Type B pancreatic cell (in vitro differentiated cells): ENCODE measurements around the gene TRIP4. TPM values are rescaled to one million over a fixed set of nuclear protein-coding genes. Genes with fewer than 3 reads are reported as not detected.
A peak's percentile ranks its signal among the peaks of the same experiment; 100 is the strongest.

ENCODE experiments used
- DNase-seq: peaks from one replicate; pipeline ENCODE4 v3.0.0; 2021; ENCODE audit warnings: mixed read lengths; ENCODE audit not compliant: unreplicated experiment; ENCODE audit errors: extremely low spot score
- H3K27ac Mint-ChIP-seq: 2 replicates; pipeline ENCODE4 v1.8.0; 2021; ENCODE audit warnings: mild to moderate bottlenecking, mixed read lengths
- H3K27me3 Mint-ChIP-seq: 2 replicates; pipeline ENCODE4 v1.8.0; 2021; ENCODE audit warnings: mixed read lengths
- H3K36me3 Mint-ChIP-seq: 2 replicates; pipeline ENCODE4 v1.8.0; 2021; ENCODE audit warnings: mixed read lengths
- H3K4me1 Mint-ChIP-seq: one replicate; pipeline ENCODE4 v1.8.0; 2021; ENCODE audit warnings: mixed read lengths; ENCODE audit not compliant: unreplicated experiment
- H3K4me3 Mint-ChIP-seq: 2 replicates; pipeline ENCODE4 v1.8.0; 2021; ENCODE audit warnings: mild to moderate bottlenecking, mixed read lengths
- H3K9me3 Mint-ChIP-seq: 2 replicates; pipeline ENCODE4 v1.8.0; 2021; ENCODE audit warnings: mixed read lengths
- total RNA-seq: library from RNA; stranded (reverse); gene quantifications from 2 replicates; pipeline ENCODE4 v1.2.1, GENCODE V29; 2021; ENCODE audit warnings: low replicate concordance
- TF ChIP-seq, protein P1 (sequence below): fragments of 200-600 bp; sonication (generic); conservative IDR thresholded peaks from 2 replicates; pipeline ENCODE4 v1.5.0; 2021; ENCODE audit warnings: antibody characterized with exemption, mild to moderate bottlenecking

The TRIP4 gene
- total RNA-seq, 1 donor from 2014 or later, result 21.1 TPM

DNA sequence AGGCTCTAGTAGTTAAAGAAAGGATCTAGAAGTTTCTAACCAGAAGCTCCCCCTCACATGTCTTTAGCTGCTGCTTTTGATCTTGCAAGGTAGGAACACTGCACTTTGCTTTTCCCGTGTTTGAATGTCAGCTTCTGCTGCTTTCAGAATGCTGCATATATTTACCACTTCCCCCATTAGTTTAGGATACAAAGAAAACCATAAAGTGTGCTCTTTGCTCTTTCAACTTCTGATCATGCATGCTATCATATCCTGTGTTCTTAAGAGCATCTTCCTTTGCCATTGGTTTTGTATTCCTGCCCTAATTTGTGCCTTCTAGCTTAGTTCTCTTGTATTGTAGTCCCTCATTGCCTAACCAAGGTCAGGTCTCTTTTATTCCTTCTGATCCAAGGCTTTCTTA, 116.0 kb downstream of the TRIP4 start:
- Mint-ChIP-seq H3K4me1 (peaks cover 50% of the 10 kb centered on the region), H3K27ac (peak overlapping the region; percentile 61), H3K9me3 (no peaks in the 10 kb centered on the region), H3K4me3 (peak overlapping the region; percentile 10), H3K36me3 (peaks cover 27% of the 10 kb centered on the region), H3K27me3 (no peaks in the 10 kb centered on the region)
- no peak for DNase-seq
- TF ChIP-seq, protein P1, sequence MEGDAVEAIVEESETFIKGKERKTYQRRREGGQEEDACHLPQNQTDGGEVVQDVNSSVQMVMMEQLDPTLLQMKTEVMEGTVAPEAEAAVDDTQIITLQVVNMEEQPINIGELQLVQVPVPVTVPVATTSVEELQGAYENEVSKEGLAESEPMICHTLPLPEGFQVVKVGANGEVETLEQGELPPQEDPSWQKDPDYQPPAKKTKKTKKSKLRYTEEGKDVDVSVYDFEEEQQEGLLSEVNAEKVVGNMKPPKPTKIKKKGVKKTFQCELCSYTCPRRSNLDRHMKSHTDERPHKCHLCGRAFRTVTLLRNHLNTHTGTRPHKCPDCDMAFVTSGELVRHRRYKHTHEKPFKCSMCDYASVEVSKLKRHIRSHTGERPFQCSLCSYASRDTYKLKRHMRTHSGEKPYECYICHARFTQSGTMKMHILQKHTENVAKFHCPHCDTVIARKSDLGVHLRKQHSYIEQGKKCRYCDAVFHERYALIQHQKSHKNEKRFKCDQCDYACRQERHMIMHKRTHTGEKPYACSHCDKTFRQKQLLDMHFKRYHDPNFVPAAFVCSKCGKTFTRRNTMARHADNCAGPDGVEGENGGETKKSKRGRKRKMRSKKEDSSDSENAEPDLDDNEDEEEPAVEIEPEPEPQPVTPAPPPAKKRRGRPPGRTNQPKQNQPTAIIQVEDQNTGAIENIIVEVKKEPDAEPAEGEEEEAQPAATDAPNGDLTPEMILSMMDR, result no peak

Other genes starting within 250 kb of the TRIP4 start
- gene SNX22, start 236.1 kb upstream of the TRIP4 start, total RNA-seq, result 1.3 and 2.7 TPM in 2 replicates
- 551 and 606 TPM in 2 replicates for gene PPIB, start 224.8 kb upstream of the TRIP4 start, total RNA-seq
- 19.9 and 31.8 TPM in 2 replicates for gene CSNK1G1, start 31.7 kb upstream of the TRIP4 start, total RNA-seq
- gene PCLAF, start 6.4 kb upstream of the TRIP4 start, total RNA-seq, result 17.0 and 45.9 TPM in 2 replicates
- 51.5 and 53.1 TPM in 2 replicates for gene ZNF609, start 72.7 kb downstream of the TRIP4 start, total RNA-seq